ENCODE data around the gene BAX.

- no peak for TF ChIP-seq CTCF (IDR thresholded peaks at IDR 0.05)
- no peak for TF ChIP-seq POLR2A (IDR thresholded peaks at IDR 0.05)
These were observed 12.9 kb downstream of the BAX start for GRCh38 chr19:48967346-48968178.
